PC-3 (cell line): Measurements from ENCODE around the gene COPS3. TPM values are rescaled to one million over a fixed set of nuclear protein-coding genes. Genes with fewer than 3 reads are reported as not detected.
"Not testable (repeated sequence)": the region's sequence is repeated elsewhere in the genome, so short reads cannot be mapped to it uniquely, and the experiment has no call there.

Source experiments
- ATAC-seq: fragments of 200-7000 bp; cut with Tn5 transposase; 2 replicates; pipeline ENCODE4 v1.9.1; 2020; ENCODE audit warnings: mild to moderate bottlenecking, moderate library complexity
- BruUV-seq: library from RNA; stranded (reverse); fragments of 400-500 nt; replicated peaks from 2 replicates; lab custom pipeline; 2021; lab: Mats Ljungman, UMichigan
- CTCF ChIA-PET: fragments of 300-600 bp; sonication (Branson Sonifier 250); formaldehyde crosslinking; loops from one replicate; lab custom pipeline; 2022; ENCODE audit warnings: antibody characterized with exemption; lab: Charles Lee
- POLR2A ChIA-PET: fragments of 300-600 bp; sonication (Branson Sonifier 250); formaldehyde crosslinking; loops from one replicate; lab custom pipeline; 2022; ENCODE audit warnings: antibody characterized with exemption; ENCODE audit not compliant: unreplicated experiment; lab: Charles Lee
- DNase-seq: peaks from one replicate; pipeline ENCODE4 v3.0.0-alpha.2; 2015
- H2AFZ ChIP-seq: fragments of 300-600 bp; sonication (generic); 2 replicates; pipeline ENCODE4 v1.6.0; 2016; ENCODE audit warnings: antibody characterized with exemption, low read length
- H3F3A ChIP-seq: fragments of 300-600 bp; sonication (generic); one replicate; pipeline ENCODE4 v1.6.0; 2017; ENCODE audit warnings: antibody characterized with exemption, low read length, control low read depth, mild to moderate bottlenecking; ENCODE audit not compliant: unreplicated experiment
- H3K27ac ChIP-seq: fragments of 300-600 bp; sonication (generic); 2 replicates; pipeline ENCODE4 v1.5.1; 2016; ENCODE audit warnings: mild to moderate bottlenecking, low read length
- H3K27me3 ChIP-seq: fragments of 300-600 bp; sonication (generic); 2 replicates; pipeline ENCODE4 v1.6.1; 2016; ENCODE audit warnings: low read length, mixed read lengths
- H3K36me3 ChIP-seq: fragments of 300-600 bp; sonication (generic); 2 replicates; pipeline ENCODE4 v1.6.1; 2016; ENCODE audit warnings: low read depth, mixed run types, low read length, mixed read lengths
- H3K4me1 ChIP-seq: fragments of 300-600 bp; sonication (generic); 2 replicates; pipeline ENCODE4 v1.5.1; 2016; ENCODE audit warnings: low read length; ENCODE audit not compliant: insufficient read depth
- H3K4me2 ChIP-seq: fragments of 300-600 bp; sonication (generic); 2 replicates; pipeline ENCODE4 v1.6.0; 2016; ENCODE audit warnings: low read length
- H3K4me3 ChIP-seq: fragments of 300-600 bp; sonication (generic); 2 replicates; pipeline ENCODE4 v1.5.1; 2016; ENCODE audit warnings: mild to moderate bottlenecking, low read length, mixed read lengths
- H3K79me2 ChIP-seq: fragments of 300-600 bp; sonication (generic); 2 replicates; pipeline ENCODE4 v1.6.1; 2017; ENCODE audit warnings: low read length, mixed read lengths
- H3K9ac ChIP-seq: fragments of 300-600 bp; sonication (generic); 2 replicates; pipeline ENCODE4 v1.6.0; 2016; ENCODE audit warnings: mild to moderate bottlenecking, low read length
- H3K9me2 ChIP-seq: fragments of 300-600 bp; sonication (generic); replicated peaks from 2 replicates; pipeline ENCODE4 v1.6.1; 2016; ENCODE audit warnings: mixed run types, low read length, mixed read lengths
- H3K9me3 ChIP-seq: fragments of 300-600 bp; sonication (generic); 2 replicates; pipeline ENCODE4 v1.6.1; 2016; ENCODE audit warnings: low read length, mixed read lengths
- H4K20me1 ChIP-seq: fragments of 300-600 bp; sonication (generic); 2 replicates; pipeline ENCODE4 v1.6.1; 2016; ENCODE audit warnings: low read length, mixed read lengths
- CTCF ChIP-seq: fragments of 300-600 bp; sonication (generic); conservative IDR thresholded peaks from 2 replicates; pipeline ENCODE4 v1.5.1; 2017; ENCODE audit warnings: antibody characterized with exemption, low read depth, mild to moderate bottlenecking, low read length
- EZH2 ChIP-seq: fragments of 300-600 bp; sonication (generic); IDR thresholded peaks from one replicate; pipeline ENCODE4 v1.6.1; 2017; ENCODE audit warnings: antibody characterized with exemption, mild to moderate bottlenecking, low read length; ENCODE audit not compliant: unreplicated experiment
- EZH2phosphoT487 ChIP-seq: fragments of 300-600 bp; sonication (generic); IDR thresholded peaks from 2 replicates; pipeline ENCODE4 v1.6.1; 2018; ENCODE audit warnings: mild to moderate bottlenecking, antibody characterized with exemption, low read length, borderline replicate concordance
- intact Hi-C: fragments of 100-400 bp; cut with micrococcal nuclease; formaldehyde crosslinking; loops from 2 replicates; pipeline ENCODE4 v1.9.0; 2023
- total RNA-seq: library from RNA; depleted of rRNA; stranded (reverse); fragments of >200 nt; gene quantifications from 2 replicates; pipeline ENCODE4 v1.2.3, GENCODE V29; 2014

COPS3 gene
- total RNA-seq, 1 experiment from 2014 or later = 205 TPM

GRCh38 chr17:17258998-17259397, 22.0 kb downstream of the COPS3 start:
- H3K4me3 ChIP-seq = no peak overlapping the region
- ChIA-PET CTCF (no interaction called here), POLR2A (no interaction called here)
- H3K4me1 ChIP-seq = no peaks in the 10 kb centered on the region
- no peak overlapping the region for H3K4me2 ChIP-seq
- H4K20me1 ChIP-seq = no peaks in the 10 kb centered on the region
- no peak for TF ChIP-seq EZH2phosphoT487
- H3K36me3 ChIP-seq = peaks cover 64% of the 10 kb centered on the region
- intact Hi-C loops = no loop called here
- no peak overlapping the region for H3K9ac ChIP-seq
- no peaks in the 10 kb centered on the region for H3K27me3 ChIP-seq
- DNase-seq = no peak
- no peak overlapping the region for H3K27ac ChIP-seq
- H3F3A ChIP-seq = no peaks in the 10 kb centered on the region
- no peak overlapping the region for H2AFZ ChIP-seq
- no peaks in the 10 kb centered on the region for H3K9me2 ChIP-seq
- BruUV-seq = no TSS peak
- no peak for ATAC-seq
- H3K9me3 ChIP-seq = no peaks in the 10 kb centered on the region
- H3K79me2 ChIP-seq = no peaks in the 10 kb centered on the region

GRCh38 chr17:17258011-17258410, 23.0 kb downstream of the COPS3 start:
- Histone ChIP-seq H4K20me1 (no peaks in the 10 kb centered on the region), H3K4me1 (no peaks in the 10 kb centered on the region), H3K9ac (no peak overlapping the region), H3K36me3 (peaks cover 69% of the 10 kb centered on the region), H3K4me3 (no peak overlapping the region), H3K79me2 (no peaks in the 10 kb centered on the region), H3K9me2 (no peaks in the 10 kb centered on the region), H3F3A (no peaks in the 10 kb centered on the region), H3K4me2 (no peak overlapping the region), H2AFZ (no peak overlapping the region), H3K27me3 (no peaks in the 10 kb centered on the region), H3K27ac (no peak overlapping the region), H3K9me3 (no peaks in the 10 kb centered on the region)
- DNase-seq (no peak), ATAC-seq (no peak)
- intact Hi-C loops = no loop called here
- BruUV-seq = no TSS peak
- ChIA-PET POLR2A (no interaction called here), CTCF (no interaction called here)
- no peak for TF ChIP-seq EZH2phosphoT487
- TF ChIP-seq CTCF = no peak
- no peak for TF ChIP-seq EZH2

GRCh38 chr17:17256316-17256715, 24.7 kb downstream of the COPS3 start:
- intact Hi-C loops = no loop called here
- H3K9ac ChIP-seq = no peak overlapping the region
- no peak overlapping the region for H3K27ac ChIP-seq
- H3K4me1 ChIP-seq = no peaks in the 10 kb centered on the region
- no peaks in the 10 kb centered on the region for H3K79me2 ChIP-seq
- CTCF ChIA-PET = no interaction called here
- TF ChIP-seq EZH2 = no peak
- TF ChIP-seq CTCF = no peak
- no peak for TF ChIP-seq EZH2phosphoT487
- H3F3A ChIP-seq = no peaks in the 10 kb centered on the region
- BruUV-seq = no TSS peak
- no peak overlapping the region for H2AFZ ChIP-seq
- POLR2A ChIA-PET = no interaction called here
- no peaks in the 10 kb centered on the region for H3K9me2 ChIP-seq
- H3K4me2 ChIP-seq = no peak overlapping the region
- peaks cover 68% of the 10 kb centered on the region for H3K36me3 ChIP-seq
- no peaks in the 10 kb centered on the region for H4K20me1 ChIP-seq
- DNase-seq = no peak
- ATAC-seq = no peak
- no peaks in the 10 kb centered on the region for H3K9me3 ChIP-seq
- no peaks in the 10 kb centered on the region for H3K27me3 ChIP-seq
- H3K4me3 ChIP-seq = no peak overlapping the region

- H4K20me1 ChIP-seq, POLR2A ChIA-PET, H2AFZ ChIP-seq, CTCF ChIA-PET, H3K27ac ChIP-seq, intact Hi-C loops, H3K4me3 ChIP-seq, H3K79me2 ChIP-seq, H3K9me3 ChIP-seq, ATAC-seq, BruUV-seq, H3K4me1 ChIP-seq, H3K4me2 ChIP-seq, H3K9me2 ChIP-seq, DNase-seq, H3K27me3 ChIP-seq, H3F3A ChIP-seq, H3K9ac ChIP-seq: not testable (repeated sequence)
- H3K36me3 ChIP-seq = peaks cover 66% of the 10 kb centered on the region
These were observed 25.4 kb downstream of the COPS3 start for GRCh38 chr17:17255689-17256088.
